Thymus (tissue), 11 donors: ENCODE data around the gene TEK. TPM values are rescaled to one million over a fixed set of nuclear protein-coding genes. Genes with fewer than 3 reads are reported as not detected.

Source experiments
- DNase-seq, 9 donors: peaks; one replicate each; pipeline ENCODE4 v3.0.0-alpha.2; 2013; ENCODE audit warnings: low spot score in 9 of 9, low read depth in 6 of 9, missing footprints in 1 of 9
- H3K27ac ChIP-seq, 2 donors: one replicate each; pipeline ENCODE4 v1.5.1; 2013; ENCODE audit warnings: control low read depth in 1 of 2, low read depth in 1 of 2, low read length in 1 of 2, mild to moderate bottlenecking in 1 of 2, moderate library complexity in 1 of 2
- H3K27me3 ChIP-seq, 2 donors: one replicate each; pipeline ENCODE4 v1.5.1; 2013; ENCODE audit warnings: low read length in 1 of 2; ENCODE audit not compliant: control insufficient read depth in 2 of 2, insufficient read depth in 1 of 2
- H3K36me3 ChIP-seq, 2 donors: one replicate each; pipeline ENCODE4 v1.5.1; 2013; ENCODE audit warnings: low read length in 1 of 2, mild to moderate bottlenecking in 1 of 2, moderate library complexity in 1 of 2; ENCODE audit not compliant: control insufficient read depth in 2 of 2, insufficient read depth in 2 of 2
- H3K4me1 ChIP-seq, 2 donors: one replicate each; pipeline ENCODE4 v1.5.1; 2013; ENCODE audit warnings: low read length in 2 of 2; ENCODE audit not compliant: control insufficient read depth in 2 of 2, insufficient read depth in 2 of 2
- H3K4me3 ChIP-seq, 2 donors: one replicate each; pipeline ENCODE4 v1.5.1; 2013; ENCODE audit warnings: low read length in 2 of 2, control low read depth in 1 of 2, mild to moderate bottlenecking in 1 of 2
- H3K9me3 ChIP-seq, 2 donors: one replicate each; pipeline ENCODE4 v1.5.1; 2013; ENCODE audit warnings: low read length in 1 of 2, mild to moderate bottlenecking in 1 of 2; ENCODE audit not compliant: control insufficient read depth in 2 of 2, insufficient read depth in 1 of 2
- WGBS: extraction: QIAGEN DNeasy Blood & Tissue Kit; methylation state at CpG from one replicate; pipeline ENCODE4 v1.1.7; 2013; 5-methylcytosine and 5-hydroxymethylcytosine counted together
- polyA plus RNA-seq: library from polyadenylated mRNA; stranded (reverse); fragments of 200-250 nt; gene quantifications from one replicate; pipeline ENCODE4 v1.2.3, GENCODE V29; 2013
- total RNA-seq: library from RNA; stranded (reverse); fragments of 120-200 nt; gene quantifications from one replicate; pipeline ENCODE4 v1.2.4, GENCODE V29; 2013
- donor health status: healthy.

TEK gene
- total and polyA plus RNA-seq, 2 donors = 2.3 to 2.4 TPM

GRCh38 chr9:27181381-27181780, 72.4 kb downstream of the TEK start:
- no peak for DNase-seq
- no peaks in the 10 kb centered on the region for H3K9me3 ChIP-seq
- H3K4me1 ChIP-seq = no peaks in the 10 kb centered on the region
- H3K27ac ChIP-seq = no peak overlapping the region
- no peaks in the 10 kb centered on the region for H3K36me3 ChIP-seq
- 92% methylated on average over 4 of the region's 4 CpGs for WGBS
- no peak overlapping the region for H3K4me3 ChIP-seq
- no peaks in the 10 kb centered on the region for H3K27me3 ChIP-seq

GRCh38 chr9:27182421-27182820, 73.4 kb downstream of the TEK start:
- no peak for DNase-seq
- Histone ChIP-seq H3K27me3 (no peaks in the 10 kb centered on the region), H3K4me1 (no peaks in the 10 kb centered on the region), H3K27ac (no peak overlapping the region), H3K36me3 (no peaks in the 10 kb centered on the region), H3K9me3 (no peaks in the 10 kb centered on the region), H3K4me3 (no peak overlapping the region)
- WGBS = 93% methylated on average over 3 of the region's 3 CpGs

- WGBS = 96% methylated on average over 2 of the region's 2 CpGs
- no peak for DNase-seq
- Histone ChIP-seq H3K9me3 (no peaks in the 10 kb centered on the region), H3K4me1 (no peaks in the 10 kb centered on the region), H3K36me3 (no peaks in the 10 kb centered on the region), H3K4me3 (no peak overlapping the region), H3K27me3 (no peaks in the 10 kb centered on the region), H3K27ac (no peak overlapping the region)
Observed at GRCh38 chr9:27183131-27183530, 74.1 kb downstream of the TEK start.

DNA sequence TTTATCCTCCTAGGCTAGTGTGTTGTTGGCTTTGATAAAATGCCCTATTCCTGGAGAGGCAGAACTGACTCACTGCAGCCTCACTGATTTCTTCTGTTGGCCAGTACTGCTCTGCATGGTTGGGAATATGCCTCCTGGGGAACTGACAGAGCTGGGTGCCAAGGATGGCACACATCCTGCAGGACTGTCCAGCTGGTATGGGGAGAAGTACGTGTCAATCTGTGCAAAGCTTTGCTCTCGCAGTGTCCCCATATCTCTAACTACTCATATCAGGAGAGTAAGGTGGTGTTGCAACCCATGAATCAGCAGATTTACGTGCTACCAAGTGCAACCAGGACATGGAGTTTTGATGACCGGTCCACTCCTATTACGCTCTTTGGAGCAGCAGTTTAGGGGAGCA, 74.7 kb downstream of the TEK start:
- DNase-seq = no peak
- WGBS = 95% methylated on average over 5 of the region's 5 CpGs

DNA sequence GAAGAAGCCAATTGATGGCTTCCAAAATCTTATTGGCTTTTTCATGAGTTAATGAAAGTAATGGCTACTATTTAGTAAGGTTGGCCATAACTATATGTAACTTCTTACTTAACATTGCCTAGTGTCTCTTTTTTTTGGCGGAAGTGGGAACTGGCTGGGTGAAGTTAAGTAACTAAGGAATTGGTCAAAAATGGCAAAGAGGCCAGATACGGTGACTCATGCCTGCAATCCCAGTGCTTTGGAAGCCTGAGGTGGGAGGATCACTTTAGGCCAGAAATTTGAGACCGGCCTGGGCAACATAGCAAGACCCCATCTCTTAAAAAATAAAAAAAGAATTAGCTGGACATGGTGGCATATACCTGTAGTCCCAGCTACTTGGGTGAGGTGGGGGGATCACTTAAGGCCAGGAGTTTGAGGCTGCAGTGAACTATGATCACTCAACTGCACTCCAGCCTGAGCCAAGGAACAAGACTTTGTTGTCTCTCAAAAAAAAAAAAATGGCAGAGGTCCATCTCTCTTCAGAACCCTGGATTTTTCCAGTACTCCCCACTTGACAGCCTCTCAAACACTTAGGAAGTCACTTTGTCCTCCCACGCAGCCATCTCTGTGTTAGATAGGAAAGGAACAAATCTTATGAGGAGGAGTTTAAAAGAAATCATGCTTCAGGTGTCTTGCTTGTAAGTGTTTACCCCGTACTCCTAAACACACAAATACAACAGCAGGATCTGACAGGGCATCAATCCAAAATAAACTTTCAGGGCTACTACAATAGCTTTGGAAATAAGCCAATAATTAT, 75.7 kb downstream of the TEK start:
- 95% methylated on average over 5 of the region's 5 CpGs for WGBS
- H3K4me1 ChIP-seq = no peaks in the 10 kb centered on the region
- no peak for DNase-seq
- H3K27ac ChIP-seq = no peak overlapping the region
- H3K4me3 ChIP-seq = no peak overlapping the region
- H3K36me3 ChIP-seq = no peaks in the 10 kb centered on the region
- no peaks in the 10 kb centered on the region for H3K9me3 ChIP-seq
- no peaks in the 10 kb centered on the region for H3K27me3 ChIP-seq

More for the DNA sequence above, 74.7 kb downstream of the TEK start:
- Histone ChIP-seq H3K27me3 (no peaks in the 10 kb centered on the region), H3K27ac (no peak overlapping the region), H3K4me3 (no peak overlapping the region), H3K9me3 (no peaks in the 10 kb centered on the region), H3K36me3 (no peaks in the 10 kb centered on the region), H3K4me1 (no peaks in the 10 kb centered on the region)

DNA sequence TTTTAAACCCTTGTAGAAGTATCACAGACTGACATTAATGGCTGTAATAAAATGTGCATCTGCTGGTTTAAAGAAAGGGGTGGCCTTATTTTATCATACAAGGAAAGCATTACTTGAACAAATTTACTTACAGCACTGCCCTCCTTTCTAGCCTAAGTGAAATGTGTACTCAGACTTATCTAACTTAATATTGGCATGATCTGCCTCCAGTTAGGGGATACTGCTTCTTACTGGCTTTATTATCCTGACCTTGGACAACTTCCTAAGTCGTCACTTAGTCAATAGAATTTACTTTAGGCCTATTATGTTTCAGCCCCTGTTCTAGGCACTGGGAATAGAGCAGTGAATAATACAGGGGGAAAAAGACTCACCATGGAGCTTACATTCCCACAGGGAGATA, 79.4 kb downstream of the TEK start:
- no peak for DNase-seq
- Histone ChIP-seq H3K4me3 (no peak overlapping the region), H3K27ac (no peak overlapping the region), H3K4me1 (no peaks in the 10 kb centered on the region), H3K36me3 (no peaks in the 10 kb centered on the region), H3K27me3 (no peaks in the 10 kb centered on the region), H3K9me3 (no peaks in the 10 kb centered on the region)
- WGBS = 96% methylated on average over 1 of the region's 1 CpG

- Histone ChIP-seq H3K4me3 (no peak overlapping the region), H3K27me3 (no peaks in the 10 kb centered on the region), H3K27ac (no peak overlapping the region), H3K9me3 (no peaks in the 10 kb centered on the region), H3K36me3 (no peaks in the 10 kb centered on the region), H3K4me1 (no peaks in the 10 kb centered on the region)
- WGBS = 93% methylated on average over 1 of the region's 1 CpG
- no peak for DNase-seq
Observed at GRCh38 chr9:27189426-27189825, 80.4 kb downstream of the TEK start.

GRCh38 chr9:27192291-27192960, 83.4 kb downstream of the TEK start:
- Histone ChIP-seq H3K9me3 (no peaks in the 10 kb centered on the region), H3K4me1 (no peaks in the 10 kb centered on the region), H3K27me3 (no peaks in the 10 kb centered on the region), H3K36me3 (no peaks in the 10 kb centered on the region), H3K27ac (no peak overlapping the region), H3K4me3 (no peak overlapping the region)
- no peak for DNase-seq
- WGBS = 89% methylated on average over 10 of the region's 10 CpGs

DNA sequence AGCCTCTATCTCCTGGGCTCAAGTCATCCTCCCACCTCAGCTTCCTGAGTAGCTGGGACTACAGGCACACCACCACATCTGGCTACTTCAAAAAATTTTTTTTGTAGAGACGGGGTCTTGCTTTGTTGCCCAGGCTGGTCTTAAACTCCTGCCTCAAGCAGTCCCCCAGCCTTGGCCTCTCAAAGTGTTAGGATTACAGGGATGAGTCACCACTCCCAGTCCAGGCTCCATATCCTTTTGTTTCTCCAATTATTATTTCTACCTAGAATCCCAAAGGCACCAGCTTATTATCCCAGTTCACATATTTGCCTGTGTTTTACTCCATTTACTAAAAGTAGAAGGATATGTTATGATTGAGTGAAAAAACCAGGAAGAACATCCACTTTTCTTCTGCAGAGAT, 84.9 kb downstream of the TEK start:
- DNase-seq = no peak
- WGBS = 92% methylated on average over 1 of the region's 1 CpG
- no peak overlapping the region for H3K4me3 ChIP-seq
- H3K4me1 ChIP-seq = no peaks in the 10 kb centered on the region
- H3K9me3 ChIP-seq = no peaks in the 10 kb centered on the region
- no peak overlapping the region for H3K27ac ChIP-seq
- H3K27me3 ChIP-seq = no peaks in the 10 kb centered on the region
- H3K36me3 ChIP-seq = no peaks in the 10 kb centered on the region
